K562 (cell line): Measurements from ENCODE around the gene GLRX5. TPM values are rescaled to one million over a fixed set of nuclear protein-coding genes. Genes with fewer than 3 reads are reported as not detected.

Source experiments
- CBFA2T3 ChIP-seq: fragments of 450-650 bp; IDR thresholded peaks from 2 replicates; pipeline ENCODE4 v1.6.1; 2017
- HDAC3 ChIP-seq: fragments of 450-650 bp; IDR thresholded peaks from 2 replicates; pipeline ENCODE4 v1.6.1; 2018; ENCODE audit warnings: borderline replicate concordance, mild to moderate bottlenecking, moderate library complexity; ENCODE audit not compliant: partially characterized antibody
- LEF1 ChIP-seq: fragments of 450-650 bp; IDR thresholded peaks from 2 replicates; pipeline ENCODE4 v1.6.1; 2016; ENCODE audit warnings: mild to moderate bottlenecking
- MEIS2 ChIP-seq: fragments of 450-650 bp; IDR thresholded peaks from 2 replicates; pipeline ENCODE4 v1.6.1; 2014; ENCODE audit warnings: mild to moderate bottlenecking; ENCODE audit not compliant: partially characterized antibody
- NEUROD1 ChIP-seq: fragments of 150-350 bp; IDR thresholded peaks from 2 replicates; pipeline ENCODE4 v1.6.1; 2014; ENCODE audit warnings: borderline replicate concordance, low read length, low read depth; ENCODE audit not compliant: partially characterized antibody
- POLR2H ChIP-seq: IDR thresholded peaks from 2 replicates; pipeline ENCODE4 v1.6.1; 2016; ENCODE audit warnings: missing genetic modification characterization, low read depth, mild to moderate bottlenecking, control low read depth, missing compliant biosample characterization, moderate library complexity
- TBP ChIP-seq: optimal IDR thresholded peaks from 2 replicates; pipeline ENCODE3; 2011; ENCODE audit warnings: low read depth, low read length, improper control_type of control experiment
- ZNF324 ChIP-seq: fragments of 250-450 bp; sonication (Bioruptor Pico); IDR thresholded peaks from 2 replicates; pipeline ENCODE4 v1.4.0; 2020; ENCODE audit warnings: mild to moderate bottlenecking
- polyA plus RNA-seq, 8 experiments: library from polyadenylated mRNA; depleted of rRNA in 4 of 8; stranded (reverse) in 5 of 8; unstranded in 3 of 8; fragments of >200 nt; fragmentation: Nextera tagmentation in 2 of 8; fragmentation: Illumina TruSeq in 1 of 8; extraction: Ambion mirVana in 2 of 8; extraction: Trizol in 1 of 8; gene quantifications; 2 replicates each; pipeline versions ENCODE4 v1.2.1 to v1.2.3, GENCODE V29; 2011 to 2014; ENCODE audit warnings: inconsistent platforms in 1 of 8, missing spikeins in 1 of 8
- total RNA-seq, 7 experiments: library from RNA; depleted of rRNA in 6 of 7; stranded (reverse); fragments of >200 nt in 6 of 7; fragmentation: Illumina TruSeq in 2 of 7; extraction: Trizol in 2 of 7; gene quantifications; 2 replicates each; pipeline versions ENCODE4 v1.2.1 to v1.2.3, GENCODE V29; 2011 to 2021; ENCODE audit warnings: low replicate concordance in 1 of 7
- TF ChIP-seq, protein P1 (sequence below), 3 experiments: fragments of 200-800 bp in 1 of 3; fragments of 250-450 bp in 1 of 3; fragments of 450-650 bp in 1 of 3; sonication (Bioruptor Pico) in 1 of 3; sonication (Bioruptor generic) in 1 of 3; formaldehyde crosslinking in 1 of 3; IDR thresholded peaks; 2 replicates each; pipeline versions ENCODE4 v1.6.1 to v1.8.0; 2016 to 2022; ENCODE audit warnings: mild to moderate bottlenecking in 2 of 3, missing genetic modification characterization in 2 of 3, missing compliant biosample characterization in 1 of 3, moderate library complexity in 1 of 3

The GLRX5 gene
- total and polyA plus RNA-seq, 9 of the 15 experiments (the other 6 are each of a cell fraction or from before 2014, with no cell fraction given) = 16.7 to 96.8 (median 66.8) TPM

DNA sequence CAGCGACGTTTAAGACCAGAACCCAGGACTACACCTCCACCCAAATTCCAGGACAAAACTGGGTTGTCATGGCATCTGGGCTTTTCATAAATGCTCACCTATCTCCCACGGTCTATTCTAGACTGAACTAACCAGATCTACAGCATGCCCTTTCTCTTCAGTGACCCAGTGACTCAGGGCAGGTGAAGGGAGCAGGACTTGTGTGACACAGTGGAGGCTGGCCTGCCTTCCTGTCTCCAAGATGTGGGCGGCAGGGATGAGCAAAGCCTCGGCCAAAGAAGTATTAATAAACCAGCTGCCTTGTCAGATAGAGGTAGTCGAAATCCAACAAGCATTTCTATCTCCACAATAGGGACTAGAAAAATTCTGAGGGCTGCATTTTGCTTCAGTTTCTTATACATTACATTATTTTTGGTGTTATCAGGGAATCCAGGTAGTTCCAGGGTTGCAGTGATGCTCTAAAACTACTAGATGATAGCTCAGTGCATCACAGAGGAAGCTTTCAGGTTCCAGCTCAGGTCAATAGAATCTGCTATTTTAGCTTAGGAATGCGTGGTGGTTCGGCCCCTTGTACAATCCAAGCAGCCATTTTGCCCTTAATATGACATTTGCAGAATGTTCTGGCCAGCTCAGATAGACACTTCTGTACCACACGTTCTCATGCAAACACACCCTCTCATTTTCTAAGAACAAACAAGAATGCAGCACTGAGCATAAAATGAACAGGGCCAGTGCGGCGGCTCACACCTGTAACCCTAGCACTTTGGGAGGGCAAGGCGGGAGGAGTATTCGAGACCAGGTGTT lies 4.2 kb upstream of the GLRX5 start (continued):
- TF ChIP-seq, protein P1, sequence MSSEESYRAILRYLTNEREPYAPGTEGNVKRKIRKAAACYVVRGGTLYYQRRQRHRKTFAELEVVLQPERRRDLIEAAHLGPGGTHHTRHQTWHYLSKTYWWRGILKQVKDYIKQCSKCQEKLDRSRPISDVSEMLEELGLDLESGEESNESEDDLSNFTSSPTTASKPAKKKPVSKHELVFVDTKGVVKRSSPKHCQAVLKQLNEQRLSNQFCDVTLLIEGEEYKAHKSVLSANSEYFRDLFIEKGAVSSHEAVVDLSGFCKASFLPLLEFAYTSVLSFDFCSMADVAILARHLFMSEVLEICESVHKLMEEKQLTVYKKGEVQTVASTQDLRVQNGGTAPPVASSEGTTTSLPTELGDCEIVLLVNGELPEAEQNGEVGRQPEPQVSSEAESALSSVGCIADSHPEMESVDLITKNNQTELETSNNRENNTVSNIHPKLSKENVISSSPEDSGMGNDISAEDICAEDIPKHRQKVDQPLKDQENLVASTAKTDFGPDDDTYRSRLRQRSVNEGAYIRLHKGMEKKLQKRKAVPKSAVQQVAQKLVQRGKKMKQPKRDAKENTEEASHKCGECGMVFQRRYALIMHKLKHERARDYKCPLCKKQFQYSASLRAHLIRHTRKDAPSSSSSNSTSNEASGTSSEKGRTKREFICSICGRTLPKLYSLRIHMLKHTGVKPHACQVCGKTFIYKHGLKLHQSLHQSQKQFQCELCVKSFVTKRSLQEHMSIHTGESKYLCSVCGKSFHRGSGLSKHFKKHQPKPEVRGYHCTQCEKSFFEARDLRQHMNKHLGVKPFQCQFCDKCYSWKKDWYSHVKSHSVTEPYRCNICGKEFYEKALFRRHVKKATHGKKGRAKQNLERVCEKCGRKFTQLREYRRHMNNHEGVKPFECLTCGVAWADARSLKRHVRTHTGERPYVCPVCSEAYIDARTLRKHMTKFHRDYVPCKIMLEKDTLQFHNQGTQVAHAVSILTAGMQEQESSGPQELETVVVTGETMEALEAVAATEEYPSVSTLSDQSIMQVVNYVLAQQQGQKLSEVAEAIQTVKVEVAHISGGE (CRISPR knock-in tag; IDR thresholded peaks at IDR 0.05) = peak in 1 of 3 experiments; percentile 77; a peak in 1 of 6 replicates
- TF ChIP-seq ZNF324 (CRISPR knock-in tag) (no peak), POLR2H (tag) (no peak), TBP (no peak), CBFA2T3 (peak; percentile 16; the same call in 1 of the 2 replicates), NEUROD1 (no peak), HDAC3 (no peak), MEIS2 (no peak), LEF1 (no peak)
